Measurements from ENCODE around the gene TIA1.
A peak's percentile ranks its signal among the peaks of the same experiment; 100 is the strongest.
"Not testable (repeated sequence)": the region's sequence is repeated elsewhere in the genome, so short reads cannot be mapped to it uniquely, and the experiment has no call there.

Gene TIA1

GRCh38 chr2:70190418-70191243 is 57.8 kb downstream of the TIA1 start, which contains the start of gene C2orf42:
C2orf42 (minus strand) TSS chr2:70191019; CDS start chr2:70181985, 9,034 bp downstream.
- H3K27me3 ChIP-seq: no peaks in the 10 kb centered on the region
- no peak for TF ChIP-seq CTCF (IDR thresholded peaks at IDR 0.05)
- peak within 1 kb of the TSS; percentile 71 to 77 for H3K4me3 ChIP-seq
- H3K4me1 ChIP-seq: peaks cover 0 to 14% (median 2%) of the 10 kb centered on the region in 4 donors
- DNase-seq: peak; percentile 96 to 98
- H3K27ac ChIP-seq: peak within 1 kb of the TSS; percentile 95 to 96
- no peaks in the 10 kb centered on the region for H3K36me3 ChIP-seq
- no peaks in the 10 kb centered on the region for H3K9me3 ChIP-seq
- intact Hi-C loops (cut with DNase I; ENCODE audit: low total_unique reads): no loop called here

GRCh38 chr2:70188460-70188859 is 60.0 kb downstream of the TIA1 start:
- Histone ChIP-seq H3K4me3 (no peak overlapping the region), H3K36me3 (no peaks in the 10 kb centered on the region), H3K4me1 (peaks cover 0 to 14% (median 2%) of the 10 kb centered on the region in 4 donors), H3K9me3 (no peaks in the 10 kb centered on the region), H3K27ac (no peak overlapping the region), H3K27me3 (no peaks in the 10 kb centered on the region)
- TF ChIP-seq CTCF (IDR thresholded peaks at IDR 0.05): no peak
- intact Hi-C loops (cut with DNase I; ENCODE audit: low total_unique reads): no loop called here
- DNase-seq: no peak

- H3K4me3 ChIP-seq; H3K36me3 ChIP-seq; DNase-seq; H3K9me3 ChIP-seq; intact Hi-C loops (cut with DNase I; ENCODE audit: low total_unique reads); H3K27ac ChIP-seq; H3K27me3 ChIP-seq: not testable (repeated sequence)
- H3K4me1 ChIP-seq: peaks cover 0 to 14% (median 2%) of the 10 kb centered on the region in 4 donors
These were observed 61.3 kb downstream of the TIA1 start for GRCh38 chr2:70187170-70187569.

- intact Hi-C loops (cut with DNase I; ENCODE audit: low total_unique reads): no loop called here
- Histone ChIP-seq H3K36me3 (peaks cover 31 to 44% (median 40%) of the 10 kb centered on the region in 3 donors), H3K4me3 (no peak overlapping the region), H3K27ac (no peak overlapping the region), H3K4me1 (no peaks in the 10 kb centered on the region), H3K27me3 (no peaks in the 10 kb centered on the region), H3K9me3 (no peaks in the 10 kb centered on the region)
- no peak for DNase-seq
- TF ChIP-seq CTCF (IDR thresholded peaks at IDR 0.05): no peak
These were observed 65.7 kb downstream of the TIA1 start for GRCh38 chr2:70182689-70183088.

GRCh38 chr2:70181363-70181956 is 67.0 kb downstream of the TIA1 start:
- DNase-seq: no peak
- H3K36me3 ChIP-seq: peaks cover 41 to 55% (median 43%) of the 10 kb centered on the region in 3 donors
- no peak overlapping the region for H3K27ac ChIP-seq
- no peaks in the 10 kb centered on the region for H3K27me3 ChIP-seq
- no peak overlapping the region for H3K4me3 ChIP-seq
- no peaks in the 10 kb centered on the region for H3K4me1 ChIP-seq
- intact Hi-C loops (cut with DNase I; ENCODE audit: low total_unique reads): no loop called here
- no peaks in the 10 kb centered on the region for H3K9me3 ChIP-seq
- no peak for TF ChIP-seq CTCF (IDR thresholded peaks at IDR 0.05)

GRCh38 chr2:70173520-70173919 is 74.9 kb downstream of the TIA1 start:
- H3K27ac ChIP-seq: no peak overlapping the region
- H3K4me3 ChIP-seq: no peak overlapping the region
- TF ChIP-seq CTCF (IDR thresholded peaks at IDR 0.05): no peak
- H3K36me3 ChIP-seq: peaks cover 45 to 96% (median 60%) of the 10 kb centered on the region in 3 donors
- H3K9me3 ChIP-seq: no peaks in the 10 kb centered on the region
- no peak for DNase-seq
- no peaks in the 10 kb centered on the region for H3K4me1 ChIP-seq
- intact Hi-C loops (cut with DNase I; ENCODE audit: low total_unique reads): no loop called here
- H3K27me3 ChIP-seq: no peaks in the 10 kb centered on the region

- peaks cover 45 to 99% (median 50%) of the 10 kb centered on the region in 3 donors for H3K36me3 ChIP-seq
- H3K27ac ChIP-seq; H3K4me3 ChIP-seq; intact Hi-C loops (cut with DNase I; ENCODE audit: low total_unique reads); H3K27me3 ChIP-seq; DNase-seq; H3K4me1 ChIP-seq; H3K9me3 ChIP-seq: not testable (repeated sequence)
These were observed 78.7 kb downstream of the TIA1 start for GRCh38 chr2:70169654-70170245.
